K562 (cell line): ENCODE results near the gene MEOX1. TPM values are rescaled to one million over a fixed set of nuclear protein-coding genes. Genes with fewer than 3 reads are reported as not detected.

Experiments used
- ATAC-seq: fragments of 200-7000 bp; cut with Tn5 transposase; 3 replicates; pipeline ENCODE4 v1.9.1; 2020; ENCODE audit warnings: moderate library complexity
- BruUV-seq: library from RNA; stranded (reverse); fragments of 400-500 nt; replicated peaks from 2 replicates; lab custom pipeline; 2021; lab: Mats Ljungman, UMichigan
- CTCF ChIA-PET: fragments of 300-600 bp; formaldehyde crosslinking; extraction: SDS; loops from one replicate; lab custom pipeline; 2021; ENCODE audit warnings: low intra/inter-chr PET ratio; lab: Yijun Ruan, JAX
- POLR2A ChIA-PET: fragments of 300-600, 350-650 bp; sonication (Branson Sonifier 250); formaldehyde crosslinking; extraction: SDS; loops from one replicate; lab custom pipeline; 2021; ENCODE audit warnings: antibody characterized with exemption, inconsistent platforms; lab: Yijun Ruan, JAX
- DNase-seq, 4 experiments: peaks; one replicate each; pipeline versions ENCODE4 v3.0.0 to v3.0.0-alpha.2; 2011 to 2018; ENCODE audit warnings: low spot score in 3 of 4, mixed read lengths in 3 of 4; ENCODE audit errors: extremely low read depth in 1 of 4
- FAIRE-seq: peaks from 2 replicates; lab custom pipeline; 2011; peaks lifted over from hg19 to GRCh38; lab: Jason Lieb, UNC
- H2AFZ ChIP-seq: 2 replicates; pipeline ENCODE4 v1.6.0; 2011; ENCODE audit warnings: low read depth, low read length, control low read depth, inconsistent platforms
- H3K27ac ChIP-seq: fragments of 200-600 bp; 3 replicates; pipeline ENCODE4 v1.8.0; 2011; ENCODE audit warnings: low read depth, mild to moderate bottlenecking, control low read depth, inconsistent platforms, low read length, moderate library complexity, mixed read lengths; ENCODE audit errors: extremely low read depth
- H3K27me3 ChIP-seq, 2 experiments: fragments of 300-600 bp in 1 of 2; 2 replicates in 1 of 2; 3 replicates in 1 of 2; pipeline versions ENCODE4 v1.6.0 to v1.8.0; 2011; ENCODE audit warnings: inconsistent platforms in 2 of 2, low read length in 2 of 2, mild to moderate bottlenecking in 1 of 2, mixed read lengths in 1 of 2, moderate library complexity in 1 of 2; ENCODE audit not compliant: control insufficient read depth in 2 of 2, insufficient read depth in 2 of 2
- H3K36me3 ChIP-seq: fragments of 300-600 bp; 3 replicates; pipeline ENCODE4 v1.8.0; 2011; ENCODE audit warnings: mild to moderate bottlenecking, low read length, inconsistent platforms; ENCODE audit not compliant: control insufficient read depth, insufficient read depth
- H3K4me1 ChIP-seq, 2 experiments: fragments of 200-600 bp in 1 of 2; replicated peaks in 1 of 2; 2 replicates in 1 of 2; 3 replicates in 1 of 2; pipeline versions ENCODE4 v1.5.1 to v1.8.0; 2011; ENCODE audit warnings: inconsistent platforms in 2 of 2, low read length in 2 of 2, mild to moderate bottlenecking in 1 of 2, mixed read lengths in 1 of 2, moderate library complexity in 1 of 2; ENCODE audit not compliant: control insufficient read depth in 2 of 2, insufficient read depth in 2 of 2
- H3K4me2 ChIP-seq: 2 replicates; pipeline ENCODE4 v1.6.1; 2011; ENCODE audit warnings: low read length, control low read depth, inconsistent platforms, mixed read lengths; ENCODE audit not compliant: insufficient read depth
- H3K4me3 ChIP-seq: fragments of 200-600 bp; sonication (generic), shearing (Covaris generic); 2 replicates; pipeline ENCODE4 v1.5.1; 2016; ENCODE audit warnings: control low read depth, inconsistent platforms
- H3K79me2 ChIP-seq: fragments of 200-600 bp; 3 replicates; pipeline ENCODE4 v1.8.0; 2011; ENCODE audit warnings: low read length, inconsistent platforms; ENCODE audit not compliant: control insufficient read depth, insufficient read depth
- H3K9ac ChIP-seq, 2 experiments: 2 replicates each; pipeline versions ENCODE4 v1.6.0 to v1.6.1; 2011; ENCODE audit warnings: low read depth in 2 of 2, low read length in 2 of 2, control low read depth in 1 of 2, inconsistent platforms in 1 of 2, mild to moderate bottlenecking in 1 of 2, mixed read lengths in 1 of 2; ENCODE audit not compliant: insufficient read depth in 1 of 2
- H3K9me1 ChIP-seq: one replicate; pipeline ENCODE4 v1.6.0; 2011; ENCODE audit warnings: inconsistent platforms, mild to moderate bottlenecking, low read length, moderate library complexity; ENCODE audit not compliant: control insufficient read depth, insufficient read depth
- H3K9me3 ChIP-seq: replicated peaks from 2 replicates; pipeline ENCODE4 v1.5.1; 2011; ENCODE audit warnings: low read depth, low read length, inconsistent platforms; ENCODE audit not compliant: control insufficient read depth, insufficient read depth
- H4K20me1 ChIP-seq: replicated peaks from 2 replicates; pipeline ENCODE4 v1.6.1; 2011; ENCODE audit warnings: low read length, inconsistent platforms, mixed read lengths; ENCODE audit not compliant: control insufficient read depth, insufficient read depth
- ADNP ChIP-seq: fragments of 200-800 bp; sonication (Bioruptor generic); IDR thresholded peaks from 2 replicates; pipeline ENCODE4 v1.6.1; 2016; ENCODE audit warnings: missing genetic modification characterization, missing compliant biosample characterization
- ATF7 ChIP-seq: fragments of 450-650 bp; IDR thresholded peaks from 2 replicates; pipeline ENCODE4 v1.7.1; 2014; ENCODE audit warnings: mild to moderate bottlenecking, moderate library complexity
- CBX3 ChIP-seq, 2 experiments: IDR thresholded peaks; 1 replicate in 1 of 2; 2 replicates in 1 of 2; pipeline ENCODE4 v1.6.1; 2012; ENCODE audit warnings: inconsistent platforms in 2 of 2, low read length in 2 of 2, borderline replicate concordance in 1 of 2, control low read depth in 1 of 2
- FOXA3 ChIP-seq, 2 experiments: fragments of 450-650 bp in 1 of 2; sonication (generic) in 1 of 2; formaldehyde crosslinking; IDR thresholded peaks in 1 of 2; conservative IDR thresholded peaks in 1 of 2; 2 replicates each; pipeline versions ENCODE4 v1.4.0 to v1.8.0; 2020 to 2022; ENCODE audit warnings: mild to moderate bottlenecking in 2 of 2, missing genetic modification reagents in 1 of 2
- FOXJ3 ChIP-seq: sonication (generic); formaldehyde crosslinking; IDR thresholded peaks from 2 replicates; pipeline ENCODE4 v1.4.0; 2020; ENCODE audit warnings: mild to moderate bottlenecking, missing genetic modification reagents
- HEY1 ChIP-seq: fragments of 250-450 bp; sonication (Bioruptor Pico); IDR thresholded peaks from 2 replicates; pipeline ENCODE4 v1.5.0; 2020; ENCODE audit warnings: mild to moderate bottlenecking, moderate library complexity, borderline replicate concordance
- MAX ChIP-seq: sonication (generic); formaldehyde crosslinking; IDR thresholded peaks from 2 replicates; pipeline ENCODE4 v1.9.0; 2022; ENCODE audit warnings: mild to moderate bottlenecking, missing genetic modification reagents
- NR1H2 ChIP-seq: sonication (generic); formaldehyde crosslinking; IDR thresholded peaks from 2 replicates; pipeline ENCODE4 v1.4.0; 2020; ENCODE audit warnings: mild to moderate bottlenecking, missing genetic modification reagents
- RUNX1 ChIP-seq: sonication (generic); IDR thresholded peaks from 2 replicates; pipeline ENCODE4 v1.6.1; 2016; ENCODE audit warnings: antibody characterized with exemption, low read depth
- TCFL5 ChIP-seq: fragments of 250-450 bp; sonication (Bioruptor Pico); conservative IDR thresholded peaks from 2 replicates; pipeline ENCODE4 v1.6.1; 2021; ENCODE audit warnings: mild to moderate bottlenecking, moderate library complexity, matching md5 sums
- YBX1 ChIP-seq: fragments of 450-650 bp; IDR thresholded peaks from 2 replicates; pipeline ENCODE4 v1.7.1; 2016; ENCODE audit warnings: mild to moderate bottlenecking
- ZNF12 ChIP-seq: sonication (generic); formaldehyde crosslinking; IDR thresholded peaks from 2 replicates; pipeline ENCODE4 v1.4.0; 2020; ENCODE audit warnings: mild to moderate bottlenecking, missing genetic modification reagents
- WGBS: fragments of 100-300 bp; shearing (Covaris generic); methylation state at CpG from one replicate; pipeline ENCODE4 v1.1.6; 2016; ENCODE audit warnings: low coverage, mixed read lengths; ENCODE audit not compliant: insufficient coverage; ENCODE audit errors: missing lambda C conversion rate; 5-methylcytosine and 5-hydroxymethylcytosine counted together
- in situ Hi-C: fragments of 300-500 bp; cut with MboI; formaldehyde crosslinking; loops from 4 replicates; pipeline ENCODE4 v1.15.0; 2018; ENCODE audit warnings: inconsistent platforms, mixed read lengths
- intact Hi-C: fragments of 100-400 bp; cut with micrococcal nuclease; formaldehyde crosslinking; loops from 2 replicates; pipeline ENCODE4 v1.14.2; 2022
- polyA plus RNA-seq, 8 experiments: library from polyadenylated mRNA; depleted of rRNA in 4 of 8; stranded (reverse) in 5 of 8; unstranded in 3 of 8; fragments of >200 nt; fragmentation: Nextera tagmentation in 2 of 8; fragmentation: Illumina TruSeq in 1 of 8; extraction: Ambion mirVana in 2 of 8; extraction: Trizol in 1 of 8; gene quantifications; 2 replicates each; pipeline versions ENCODE4 v1.2.1 to v1.2.3, GENCODE V29; 2011 to 2014; ENCODE audit warnings: inconsistent platforms in 1 of 8, missing spikeins in 1 of 8
- total RNA-seq, 7 experiments: library from RNA; depleted of rRNA in 6 of 7; stranded (reverse); fragments of >200 nt in 6 of 7; fragmentation: Illumina TruSeq in 2 of 7; extraction: Trizol in 2 of 7; gene quantifications; 2 replicates each; pipeline versions ENCODE4 v1.2.1 to v1.2.3, GENCODE V29; 2011 to 2021; ENCODE audit warnings: low replicate concordance in 1 of 7
- TF ChIP-seq, protein P1 (sequence below): fragments of 250-450 bp; sonication (Bioruptor Pico); IDR thresholded peaks from 2 replicates; pipeline ENCODE4 v1.4.0; 2020; ENCODE audit warnings: mild to moderate bottlenecking, moderate library complexity

Gene MEOX1
- total and polyA plus RNA-seq, 9 of the 15 experiments (the other 6 are each of a cell fraction or from before 2014, with no cell fraction given) = not detected

GRCh38 chr17:43613917-43614316, 47.8 kb downstream of the MEOX1 start:
- DNase-seq (no peak), FAIRE-seq (no peak), ATAC-seq (no peak)
- no peak overlapping the region for H3K27ac ChIP-seq
- H3K4me3 ChIP-seq = no peak overlapping the region
- WGBS = 1% methylated on average over 6 of the region's 6 CpGs
- H3K79me2 ChIP-seq = no peaks in the 10 kb centered on the region
- no peaks in the 10 kb centered on the region for H4K20me1 ChIP-seq
- no peak for TF ChIP-seq HEY1 (CRISPR knock-in tag)
- no peak overlapping the region for H3K9ac ChIP-seq
- BruUV-seq = no TSS peak
- no peak overlapping the region for H3K4me2 ChIP-seq
- H3K36me3 ChIP-seq = no peaks in the 10 kb centered on the region
- H3K9me3 ChIP-seq = no peaks in the 10 kb centered on the region
- intact Hi-C loops (no loop called here), in situ Hi-C loops (no loop called here)
- peaks cover 15 to 30% of the 10 kb centered on the region in 2 experiments; a peak in 3 of 5 replicates for H3K27me3 ChIP-seq
- H3K4me1 ChIP-seq = peaks cover 0 to 11% of the 10 kb centered on the region in 2 experiments; a peak in 1 of 5 replicates
- CTCF ChIA-PET = no interaction called here
- POLR2A ChIA-PET = interaction anchor here (1.0 to 1.7 kb wide), 3 partner anchors 17 to 24 kb away, joined by 3 to 5 read pairs (median 4); no protein-coding TSS in a partner anchor
- no peaks in the 10 kb centered on the region for H3K9me1 ChIP-seq
- no peak overlapping the region for H2AFZ ChIP-seq

DNA sequence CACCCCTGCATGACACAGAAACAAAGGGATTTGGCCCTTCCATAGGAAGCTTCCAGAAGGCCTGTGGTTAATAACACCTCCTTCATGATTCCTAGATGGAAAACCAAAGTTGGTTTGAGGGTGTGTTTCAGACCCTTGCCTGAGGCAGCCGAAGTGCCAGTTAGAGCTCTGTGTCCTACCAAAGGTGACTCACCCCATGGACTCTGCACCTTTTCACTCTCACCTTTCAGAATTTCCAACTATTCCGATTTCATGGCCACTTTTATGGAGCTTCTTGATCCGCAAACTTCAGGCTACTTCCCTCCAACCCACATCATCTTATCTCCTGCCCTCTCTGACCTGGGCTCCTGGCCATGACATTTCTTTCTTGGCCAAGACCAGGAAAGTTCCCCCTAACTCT, 49.2 kb downstream of the MEOX1 start:
- ATAC-seq = no peak
- no peak overlapping the region for H2AFZ ChIP-seq
- no peak for TF ChIP-seq TCFL5 (CRISPR knock-in tag)
- no peak for TF ChIP-seq FOXJ3
- no peak for TF ChIP-seq RUNX1
- TF ChIP-seq CBX3 (IDR thresholded peaks at IDR 0.05; ENCODE audit: borderline replicate concordance in 1 of 2, low read length in 2 of 2) = no peak
- no peak for TF ChIP-seq NR1H2 (CRISPR knock-in tag)
- no peak for TF ChIP-seq MAX (CRISPR knock-in tag)
- no peak for TF ChIP-seq ATF7
- TF ChIP-seq YBX1 = no peak
- no peak for TF ChIP-seq ADNP (tag)
- no peak for TF ChIP-seq FOXA3 (CRISPR knock-in tag; conservative IDR thresholded peaks at IDR 0.05 in 1 of 2, IDR thresholded peaks at IDR 0.05 in 1 of 2)
- TF ChIP-seq, protein P1, sequence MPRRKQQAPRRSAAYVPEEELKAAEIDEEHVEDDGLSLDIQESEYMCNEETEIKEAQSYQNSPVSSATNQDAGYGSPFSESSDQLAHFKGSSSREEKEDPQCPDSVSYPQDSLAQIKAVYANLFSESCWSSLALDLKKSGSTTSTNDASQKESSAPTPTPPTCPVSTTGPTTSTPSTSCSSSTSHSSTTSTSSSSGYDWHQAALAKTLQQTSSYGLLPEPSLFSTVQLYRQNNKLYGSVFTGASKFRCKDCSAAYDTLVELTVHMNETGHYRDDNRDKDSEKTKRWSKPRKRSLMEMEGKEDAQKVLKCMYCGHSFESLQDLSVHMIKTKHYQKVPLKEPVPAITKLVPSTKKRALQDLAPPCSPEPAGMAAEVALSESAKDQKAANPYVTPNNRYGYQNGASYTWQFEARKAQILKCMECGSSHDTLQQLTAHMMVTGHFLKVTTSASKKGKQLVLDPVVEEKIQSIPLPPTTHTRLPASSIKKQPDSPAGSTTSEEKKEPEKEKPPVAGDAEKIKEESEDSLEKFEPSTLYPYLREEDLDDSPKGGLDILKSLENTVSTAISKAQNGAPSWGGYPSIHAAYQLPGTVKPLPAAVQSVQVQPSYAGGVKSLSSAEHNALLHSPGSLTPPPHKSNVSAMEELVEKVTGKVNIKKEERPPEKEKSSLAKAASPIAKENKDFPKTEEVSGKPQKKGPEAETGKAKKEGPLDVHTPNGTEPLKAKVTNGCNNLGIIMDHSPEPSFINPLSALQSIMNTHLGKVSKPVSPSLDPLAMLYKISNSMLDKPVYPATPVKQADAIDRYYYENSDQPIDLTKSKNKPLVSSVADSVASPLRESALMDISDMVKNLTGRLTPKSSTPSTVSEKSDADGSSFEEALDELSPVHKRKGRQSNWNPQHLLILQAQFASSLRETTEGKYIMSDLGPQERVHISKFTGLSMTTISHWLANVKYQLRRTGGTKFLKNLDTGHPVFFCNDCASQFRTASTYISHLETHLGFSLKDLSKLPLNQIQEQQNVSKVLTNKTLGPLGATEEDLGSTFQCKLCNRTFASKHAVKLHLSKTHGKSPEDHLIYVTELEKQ (CRISPR knock-in tag) = no peak
- no peak for TF ChIP-seq ZNF12 (CRISPR knock-in tag)

More for the DNA sequence above, 49.2 kb downstream of the MEOX1 start:
- H3K27ac ChIP-seq = no peak overlapping the region
- in situ Hi-C loops = no loop called here
- no peak for DNase-seq
- H3K9me3 ChIP-seq = no peaks in the 10 kb centered on the region
- H4K20me1 ChIP-seq = no peaks in the 10 kb centered on the region
- H3K9ac ChIP-seq = no peak overlapping the region
- no peak overlapping the region for H3K4me2 ChIP-seq
- 2% methylated on average over 3 of the region's 3 CpGs for WGBS
- POLR2A ChIA-PET = interaction anchor here (0.9 kb wide), 1 partner anchor 10 kb away, joined by 3 read pairs; no protein-coding TSS in a partner anchor
- H3K9me1 ChIP-seq = no peaks in the 10 kb centered on the region
- peaks cover 0 to 11% of the 10 kb centered on the region in 2 experiments; a peak in 1 of 5 replicates for H3K4me1 ChIP-seq
- no TSS peak for BruUV-seq
- H3K4me3 ChIP-seq = no peak overlapping the region
- peaks cover 8 to 17% of the 10 kb centered on the region in 2 experiments; a peak in 3 of 5 replicates for H3K27me3 ChIP-seq
- intact Hi-C loops = no loop called here
- no peak for FAIRE-seq
- CTCF ChIA-PET = no interaction called here
- H3K36me3 ChIP-seq = no peaks in the 10 kb centered on the region
- no peaks in the 10 kb centered on the region for H3K79me2 ChIP-seq
